GM19238 (cell line): Measurements from ENCODE around the gene EXOSC2.
A peak's percentile ranks its signal among the peaks of the same experiment; 100 is the strongest.

Experiments used
- DNase-seq: peaks from one replicate; pipeline ENCODE4 v3.0.0; 2011; ENCODE audit warnings: low spot score; ENCODE audit not compliant: insufficient read length

EXOSC2 gene

DNA sequence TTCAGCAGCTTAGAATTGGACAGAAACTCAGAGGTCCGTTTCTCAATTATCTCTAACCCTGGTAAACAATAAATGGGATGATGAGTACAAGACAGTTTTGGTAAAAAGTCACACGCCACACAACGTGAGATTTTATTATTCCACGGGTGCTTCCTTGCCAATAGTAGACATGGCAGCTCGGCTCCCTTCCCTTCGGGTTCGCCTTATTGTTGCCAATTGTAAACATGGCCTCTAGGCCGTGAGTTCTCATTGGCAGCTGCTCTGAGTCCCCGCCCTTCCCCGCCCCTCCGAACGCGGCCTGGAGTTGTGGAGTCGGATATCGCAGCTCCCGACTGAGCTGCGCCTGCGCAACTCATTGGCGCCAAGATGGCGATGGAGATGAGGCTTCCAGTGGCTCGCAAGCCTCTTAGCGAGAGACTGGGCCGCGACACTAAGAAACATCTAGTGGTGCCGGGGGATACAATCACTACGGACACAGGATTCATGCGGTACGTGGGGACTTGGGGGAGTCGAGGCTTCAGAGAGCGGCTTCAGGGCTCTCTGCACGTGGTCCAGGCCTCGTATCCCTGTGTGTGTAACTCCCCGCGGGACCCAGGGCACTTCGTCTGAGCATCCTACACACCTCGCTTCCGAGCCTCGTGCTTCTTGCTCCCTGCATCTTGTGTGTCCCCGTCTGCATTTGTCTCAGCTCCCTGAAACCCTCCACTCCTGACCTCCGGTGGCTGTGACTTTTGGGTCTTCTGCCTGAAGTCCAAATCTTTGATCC, at the start of gene EXOSC2:
Gene EXOSC2 (plus strand): TSS at position 355 of the 766 bp plus-strand sequence. CDS start 12 bp downstream, at position 367.
- peak; percentile 96 for DNase-seq

GRCh38 chr9:130651221-130651620, 42.4 kb upstream of the EXOSC2 start:
- DNase-seq: no peak

GRCh38 chr9:130651752-130652151, 41.8 kb upstream of the EXOSC2 start:
- DNase-seq: no peak

GRCh38 chr9:130654879-130655278, 38.7 kb upstream of the EXOSC2 start:
- no peak for DNase-seq

- DNase-seq: no peak
These were observed 34.5 kb upstream of the EXOSC2 start for GRCh38 chr9:130658893-130659698.

DNA sequence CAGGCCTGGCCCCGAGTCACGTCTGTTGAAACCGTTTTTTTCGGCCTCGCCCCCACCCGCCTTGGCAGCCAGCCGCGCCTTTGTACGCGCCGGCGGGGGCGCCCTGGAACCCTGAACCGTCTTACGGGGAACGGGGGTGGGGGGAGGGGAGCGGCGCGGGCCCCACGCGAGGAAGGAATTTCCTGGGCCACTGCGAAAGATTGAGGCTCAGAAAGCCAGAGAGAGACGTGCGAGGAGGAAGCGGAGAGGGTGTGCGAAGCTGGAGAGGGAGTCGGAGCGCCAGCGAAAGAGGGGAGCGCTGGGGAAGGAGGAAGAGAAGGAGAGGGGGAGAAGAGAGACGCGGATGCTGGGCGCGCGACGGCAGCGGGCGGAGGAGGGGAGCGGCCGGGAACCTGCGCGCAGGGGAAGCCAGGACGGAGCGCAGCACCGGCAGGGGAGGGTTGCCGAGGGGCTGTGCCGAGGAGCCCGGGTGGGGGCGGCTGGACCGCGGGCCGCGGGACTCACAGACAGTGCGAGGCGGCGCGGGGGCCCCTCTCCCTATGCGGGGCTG, 33.8 kb upstream of the EXOSC2 start:
- DNase-seq: no peak

DNA sequence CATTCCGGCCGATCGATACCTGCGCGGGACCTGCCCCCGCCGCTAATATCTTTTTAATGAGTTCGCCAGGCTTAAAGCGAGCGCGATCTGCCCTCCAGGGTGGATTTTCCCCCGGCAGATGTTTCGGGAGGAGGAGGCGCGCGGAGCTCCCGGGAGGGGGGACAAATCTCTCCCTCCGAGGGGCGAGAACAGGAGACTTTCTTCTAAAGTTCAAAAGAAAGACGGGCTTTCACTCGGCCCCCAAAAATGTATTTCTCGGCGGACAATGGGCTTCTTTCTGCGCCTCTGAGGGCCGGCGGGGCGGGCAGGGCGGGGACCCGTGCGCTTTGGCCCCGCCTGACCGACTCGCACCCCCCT, 33.3 kb upstream of the EXOSC2 start:
- DNase-seq: no peak

- no peak for DNase-seq
These were observed 32.7 kb upstream of the EXOSC2 start for GRCh38 chr9:130660683-130661450.

DNA sequence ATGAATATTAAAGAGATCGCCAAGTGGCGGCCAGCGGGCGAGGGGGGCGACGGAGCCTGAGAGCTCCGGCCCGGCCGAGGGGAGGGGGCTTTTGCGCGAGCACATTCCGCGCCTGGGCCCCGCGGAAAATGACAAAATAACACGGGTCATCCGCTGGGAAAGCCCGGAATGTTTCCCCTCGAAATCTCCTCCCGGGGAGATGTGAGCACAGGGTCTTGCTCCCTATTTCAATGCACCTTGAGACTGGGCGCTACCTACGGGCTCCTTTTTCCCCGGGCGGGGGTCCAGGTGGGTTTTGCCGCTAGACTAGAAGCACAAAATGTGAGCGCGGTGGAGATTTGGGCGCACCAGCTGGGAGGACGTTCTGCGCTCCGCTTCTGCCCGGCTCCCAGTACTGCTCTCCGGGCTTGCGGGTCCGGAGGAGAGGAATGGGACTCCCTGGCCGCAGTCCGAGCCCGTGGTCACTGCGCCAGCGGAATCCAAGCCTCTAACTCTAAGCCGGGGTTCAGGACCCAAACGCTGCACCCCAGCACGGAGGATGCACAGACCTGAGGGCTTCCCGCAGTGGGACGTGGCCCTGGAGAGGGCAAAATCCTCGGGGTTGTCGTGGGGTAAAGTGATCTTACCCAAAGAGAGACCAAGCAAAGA, 32.0 kb upstream of the EXOSC2 start:
- DNase-seq: no peak

GRCh38 chr9:130662099-130662969, 31.2 kb upstream of the EXOSC2 start:
- no peak for DNase-seq

DNA sequence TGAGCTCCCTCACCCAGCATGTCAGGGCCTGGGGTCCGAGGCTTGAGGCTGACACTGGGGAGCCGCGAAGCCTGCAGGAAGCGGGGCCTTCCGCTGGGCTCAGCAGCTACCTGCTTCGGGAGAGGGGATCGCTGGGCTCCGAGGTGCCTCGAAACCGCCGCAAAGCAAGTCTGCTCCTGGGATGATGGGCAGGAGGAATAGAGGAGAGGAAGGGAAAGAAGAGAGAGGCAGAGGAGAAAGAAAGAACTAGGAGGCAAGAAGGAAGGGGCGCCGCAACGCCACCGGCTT, 30.7 kb upstream of the EXOSC2 start:
- no peak for DNase-seq

GRCh38 chr9:130663258-130663976, 30.2 kb upstream of the EXOSC2 start:
- DNase-seq: no peak

DNA sequence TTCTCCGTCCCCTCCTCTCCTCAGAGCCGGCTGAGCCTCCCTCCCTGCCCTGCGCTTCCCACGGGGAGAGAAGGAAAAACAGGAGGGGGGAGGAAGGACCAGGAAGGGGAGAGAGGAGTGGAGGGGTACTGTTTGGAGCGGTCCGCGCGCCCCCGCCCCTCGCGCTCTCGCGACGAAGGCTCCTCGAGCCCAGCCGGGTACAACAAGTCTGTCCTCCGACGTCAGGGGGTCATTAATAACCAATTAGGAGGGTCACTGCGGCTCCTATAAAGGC, 29.7 kb upstream of the EXOSC2 start:
- no peak for DNase-seq

- no peak for DNase-seq
These were observed 29.1 kb upstream of the EXOSC2 start, which contains the start of gene PRDM12 for GRCh38 chr9:130664251-130665028. TSS of gene PRDM12 (plus strand) at chr9:130664594. CDS start at chr9:130664654, 60 bp downstream.

- DNase-seq: no peak
These were observed 28.6 kb upstream of the EXOSC2 start for GRCh38 chr9:130665029-130665430.

DNA sequence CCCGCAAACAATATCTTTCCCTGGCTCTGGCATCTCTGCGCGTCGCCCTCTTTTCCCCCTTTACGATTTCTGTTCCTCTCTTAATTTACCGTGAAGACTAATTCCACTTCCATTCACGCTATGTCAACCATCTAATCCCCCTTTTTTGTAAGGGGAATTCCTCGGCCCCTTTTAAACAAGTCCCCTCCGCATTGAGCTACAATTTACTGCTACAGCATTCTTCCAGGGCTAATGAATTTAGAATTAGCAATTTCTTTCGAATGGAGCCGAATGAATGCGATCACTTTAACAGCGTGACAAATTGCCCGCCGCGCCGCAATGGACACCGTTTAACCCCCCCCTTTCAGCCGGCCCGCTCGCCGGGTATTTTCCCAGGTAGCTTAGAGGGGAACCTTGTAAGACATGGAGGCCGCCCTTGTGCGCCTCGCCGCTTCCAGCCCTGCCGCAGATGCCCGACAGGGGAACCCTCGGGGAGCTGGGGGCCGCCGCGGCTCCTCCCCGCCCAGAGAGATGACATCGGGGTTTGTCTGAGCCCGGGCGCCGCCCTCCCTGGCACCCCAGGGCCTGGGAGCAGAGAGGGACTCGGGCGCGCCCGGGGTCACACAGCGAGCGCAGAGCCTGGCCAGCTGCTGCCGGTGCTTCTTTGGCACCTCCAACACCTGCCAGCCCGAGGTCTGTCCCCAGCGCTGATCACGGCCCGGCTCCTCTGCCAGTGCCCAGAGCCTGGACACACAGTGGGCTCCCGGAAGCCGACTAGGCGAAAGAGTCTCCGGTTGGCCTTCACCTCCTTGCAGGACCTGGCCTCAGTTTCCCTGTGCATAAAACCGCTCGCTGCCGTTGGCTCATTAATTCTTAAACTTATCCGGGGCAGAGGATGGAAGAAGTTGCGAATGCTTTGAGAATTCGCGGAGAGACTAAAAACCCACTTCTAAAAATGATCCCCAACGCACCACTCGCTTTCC, 27.9 kb upstream of the EXOSC2 start:
- no peak for DNase-seq

GRCh38 chr9:130666393-130667119, 27.0 kb upstream of the EXOSC2 start:
- no peak for DNase-seq
